Keratinocyte (primary cell): ENCODE data around the gene OXT. TPM values are rescaled to one million over a fixed set of nuclear protein-coding genes. Genes with fewer than 3 reads are reported as not detected.
"Not testable (repeated sequence)": the region's sequence is repeated elsewhere in the genome, so short reads cannot be mapped to it uniquely, and the experiment has no call there.

ENCODE experiments used
- DNase-seq: peaks from one replicate; pipeline ENCODE4 v3.0.0-alpha.2; 2011; ENCODE audit warnings: low read depth, missing footprints, low spot score
- FAIRE-seq: peaks from 2 replicates; lab custom pipeline; 2011; peaks lifted over from hg19 to GRCh38; lab: Jason Lieb, UNC
- H2AFZ ChIP-seq: 2 replicates; pipeline ENCODE4 v1.6.0; 2012; ENCODE audit warnings: low read length, control low read depth, inconsistent platforms; ENCODE audit not compliant: control insufficient read depth
- H3K27ac ChIP-seq: 2 replicates; pipeline ENCODE4 v1.5.1; 2011; ENCODE audit warnings: low read length; ENCODE audit not compliant: control insufficient read depth, insufficient read depth
- H3K27me3 ChIP-seq: 3 replicates; pipeline ENCODE4 v1.6.0; 2011; ENCODE audit warnings: low read length; ENCODE audit not compliant: control insufficient read depth, insufficient read depth; ENCODE audit errors: extremely low read depth
- H3K36me3 ChIP-seq, 2 experiments: 2 replicates in 1 of 2; 3 replicates in 1 of 2; pipeline ENCODE4 v1.5.1; 2011; ENCODE audit warnings: low read length in 2 of 2, mild to moderate bottlenecking in 1 of 2; ENCODE audit not compliant: control insufficient read depth in 2 of 2, insufficient read depth in 2 of 2; ENCODE audit errors: extremely low read depth in 1 of 2
- H3K4me1 ChIP-seq: 3 replicates; pipeline ENCODE4 v1.5.1; 2011; ENCODE audit warnings: low read length; ENCODE audit not compliant: control insufficient read depth, insufficient read depth; ENCODE audit errors: extremely low read depth
- H3K4me2 ChIP-seq: 3 replicates; pipeline ENCODE4 v1.6.0; 2011; ENCODE audit warnings: low read depth, low read length; ENCODE audit not compliant: control insufficient read depth, insufficient read depth; ENCODE audit errors: extremely low read depth
- H3K4me3 ChIP-seq, 3 experiments: fragments of 200-600 bp in 1 of 3; sonication (generic) in 1 of 3; 2 replicates in 2 of 3; 3 replicates in 1 of 3; pipeline ENCODE4 v1.5.1; 2011 to 2016; ENCODE audit warnings: low read length in 3 of 3, mild to moderate bottlenecking in 3 of 3, control low read depth in 2 of 3, inconsistent platforms in 1 of 3, low read depth in 1 of 3, mixed read lengths in 1 of 3, mixed run types in 1 of 3, moderate library complexity in 1 of 3; ENCODE audit not compliant: control insufficient read depth in 2 of 3, insufficient read depth in 2 of 3; ENCODE audit errors: extremely low read depth in 1 of 3
- H3K79me2 ChIP-seq: 2 replicates; pipeline ENCODE4 v1.6.0; 2012; ENCODE audit warnings: low read length; ENCODE audit not compliant: control insufficient read depth, insufficient read depth
- H3K9ac ChIP-seq: 3 replicates; pipeline ENCODE4 v1.6.0; 2011; ENCODE audit warnings: low read length; ENCODE audit not compliant: control insufficient read depth, insufficient read depth; ENCODE audit errors: extremely low read depth
- H3K9me1 ChIP-seq: 3 replicates; pipeline ENCODE4 v1.6.0; 2011; ENCODE audit warnings: low read length; ENCODE audit not compliant: control insufficient read depth, insufficient read depth; ENCODE audit errors: extremely low read depth
- H3K9me3 ChIP-seq: 2 replicates; pipeline ENCODE4 v1.5.1; 2012; ENCODE audit warnings: low read depth, low read length; ENCODE audit not compliant: control insufficient read depth
- H4K20me1 ChIP-seq: 3 replicates; pipeline ENCODE4 v1.6.0; 2011; ENCODE audit warnings: low read length; ENCODE audit not compliant: control insufficient read depth, insufficient read depth; ENCODE audit errors: extremely low read depth
- EZH2 ChIP-seq: IDR thresholded peaks from one replicate; pipeline ENCODE4 v1.6.1; 2012; ENCODE audit warnings: inconsistent platforms, mild to moderate bottlenecking, low read length, moderate library complexity
- dilution Hi-C: fragments of 300-500 bp; cut with MboI; formaldehyde crosslinking; loops from one replicate; pipeline ENCODE4 v1.7.0; 2020; ENCODE audit warnings: low sequenced_read_pairs; ENCODE audit not compliant: extremely low pct_ligation_motif_present
- polyA plus RNA-seq, 5 experiments: library from polyadenylated mRNA; depleted of rRNA in 3 of 5; stranded (reverse) in 3 of 5; stranded (forward) in 1 of 5; unstranded in 1 of 5; fragments of >200 nt; gene quantifications; 1 replicate in 1 of 5; 2 replicates in 3 of 5; 3 replicates in 1 of 5; pipeline versions ENCODE4 v1.2.1 to v1.2.3, GENCODE V29; 2011 to 2012; ENCODE audit warnings: missing spikeins in 2 of 5, low read depth in 1 of 5, low replicate concordance in 1 of 5
- TF ChIP-seq, protein P1 (sequence below), 3 experiments: IDR thresholded peaks in 1 of 3; conservative IDR thresholded peaks in 1 of 3; optimal IDR thresholded peaks in 1 of 3; 2 replicates in 2 of 3; 3 replicates in 1 of 3; pipeline versions ENCODE3 to v1.5.1; 2011; ENCODE audit warnings: low read length in 3 of 3, mild to moderate bottlenecking in 3 of 3, moderate library complexity in 2 of 3, control low read depth in 1 of 3, inconsistent platforms in 1 of 3; ENCODE audit not compliant: insufficient read depth in 2 of 3; ENCODE audit errors: extremely low read depth in 1 of 3

Gene OXT
- polyA plus RNA-seq, 1 donor (not counting 4 experiments of a cell fraction or from before 2014, with no cell fraction given) = not detected

DNA sequence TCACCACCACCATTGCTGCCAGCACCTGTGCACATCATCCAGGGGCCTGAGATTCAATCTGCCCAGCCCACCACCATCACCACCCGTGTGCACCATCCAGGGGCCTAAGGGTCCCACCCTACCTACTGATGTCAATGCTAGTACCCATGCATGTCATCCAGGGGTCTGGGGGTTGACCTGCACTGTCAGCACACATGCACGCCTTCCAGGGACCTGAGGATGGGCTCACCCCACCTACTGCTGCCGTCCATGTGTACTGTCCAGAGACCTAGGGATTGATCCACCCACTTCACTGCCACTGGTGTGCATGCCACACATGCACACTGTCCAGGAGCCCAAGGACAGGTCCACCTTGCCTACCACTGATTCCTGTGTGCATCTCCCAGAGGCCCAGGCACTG is 11.9 kb upstream of the OXT start:
- no peaks in the 10 kb centered on the region for H3K9me1 ChIP-seq
- DNase-seq (no peak), FAIRE-seq (no peak)
- dilution Hi-C loops = no loop called here
- H3K9ac ChIP-seq = no peak overlapping the region
- no peaks in the 10 kb centered on the region for H3K4me1 ChIP-seq
- H3K36me3 ChIP-seq = no peaks in the 10 kb centered on the region
- H3K79me2 ChIP-seq = no peaks in the 10 kb centered on the region
- H4K20me1 ChIP-seq = no peaks in the 10 kb centered on the region
- H3K27ac ChIP-seq = no peak overlapping the region
- H3K9me3 ChIP-seq = no peaks in the 10 kb centered on the region
- no peaks in the 10 kb centered on the region for H3K27me3 ChIP-seq
- H2AFZ ChIP-seq = no peak overlapping the region
- H3K4me3 ChIP-seq = no peak overlapping the region
- TF ChIP-seq, protein P1, sequence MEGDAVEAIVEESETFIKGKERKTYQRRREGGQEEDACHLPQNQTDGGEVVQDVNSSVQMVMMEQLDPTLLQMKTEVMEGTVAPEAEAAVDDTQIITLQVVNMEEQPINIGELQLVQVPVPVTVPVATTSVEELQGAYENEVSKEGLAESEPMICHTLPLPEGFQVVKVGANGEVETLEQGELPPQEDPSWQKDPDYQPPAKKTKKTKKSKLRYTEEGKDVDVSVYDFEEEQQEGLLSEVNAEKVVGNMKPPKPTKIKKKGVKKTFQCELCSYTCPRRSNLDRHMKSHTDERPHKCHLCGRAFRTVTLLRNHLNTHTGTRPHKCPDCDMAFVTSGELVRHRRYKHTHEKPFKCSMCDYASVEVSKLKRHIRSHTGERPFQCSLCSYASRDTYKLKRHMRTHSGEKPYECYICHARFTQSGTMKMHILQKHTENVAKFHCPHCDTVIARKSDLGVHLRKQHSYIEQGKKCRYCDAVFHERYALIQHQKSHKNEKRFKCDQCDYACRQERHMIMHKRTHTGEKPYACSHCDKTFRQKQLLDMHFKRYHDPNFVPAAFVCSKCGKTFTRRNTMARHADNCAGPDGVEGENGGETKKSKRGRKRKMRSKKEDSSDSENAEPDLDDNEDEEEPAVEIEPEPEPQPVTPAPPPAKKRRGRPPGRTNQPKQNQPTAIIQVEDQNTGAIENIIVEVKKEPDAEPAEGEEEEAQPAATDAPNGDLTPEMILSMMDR (optimal IDR thresholded peaks at IDR 0.05 in 1 of 3, IDR thresholded peaks at IDR 0.05 in 1 of 3, conservative IDR thresholded peaks at IDR 0.05 in 1 of 3; ENCODE audit: extremely low read depth in 1 of 3, insufficient read depth in 2 of 3, low read length in 3 of 3) = no peak
- no peak for TF ChIP-seq EZH2
- H3K4me2 ChIP-seq = no peak overlapping the region

DNA sequence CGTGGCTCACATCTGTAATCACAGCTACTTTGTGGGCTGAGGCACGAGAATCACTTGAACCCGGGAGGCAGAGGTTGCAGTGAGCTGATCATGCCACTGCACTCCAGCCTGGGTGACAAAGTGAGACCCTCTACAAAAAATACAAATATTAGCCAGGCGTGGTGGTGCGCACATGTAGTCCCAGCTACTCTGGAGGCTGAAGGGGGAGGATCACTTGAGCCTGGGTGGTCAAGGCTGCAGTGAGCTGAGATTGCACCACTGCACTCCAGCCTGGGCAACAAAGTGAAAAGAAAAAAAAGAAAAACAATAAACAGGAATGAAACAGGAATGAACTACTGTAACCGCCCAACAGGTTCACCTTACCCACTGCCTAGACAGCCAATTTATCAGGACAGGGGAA is 7.3 kb upstream of the OXT start:
- H3K9me1 ChIP-seq, H3K9me3 ChIP-seq, H4K20me1 ChIP-seq, H3K4me3 ChIP-seq, H3K4me2 ChIP-seq, H3K27me3 ChIP-seq, H3K36me3 ChIP-seq, H3K79me2 ChIP-seq, H2AFZ ChIP-seq, DNase-seq, H3K4me1 ChIP-seq, H3K9ac ChIP-seq, H3K27ac ChIP-seq, FAIRE-seq, dilution Hi-C loops: not testable (repeated sequence)
